Measurements from ENCODE around the gene ST6GALNAC6. TPM values are rescaled to one million over a fixed set of nuclear protein-coding genes. Genes with fewer than 3 reads are reported as not detected.

The ST6GALNAC6 gene
- total and polyA plus RNA-seq, 2 of the 4 experiments (the other 2 are of a cell fraction): 35.7 to 48.6 TPM

- Histone ChIP-seq H2BK15ac (ENCODE audit: low read depth, low read length) (no peak overlapping the region), H3K4me2 (ENCODE audit: low read depth, low read length) (no peak overlapping the region), H3K14ac (replicated peaks; ENCODE audit: low read depth, low read length) (no peak overlapping the region), H3K4ac (ENCODE audit: low read depth, low read length) (no peak overlapping the region), H3K27me3 (ENCODE audit: control insufficient read depth, insufficient read depth, low read length) (no peaks in the 10 kb centered on the region), H2BK20ac (ENCODE audit: low read depth, low read length) (no peak overlapping the region), H3K36me3 (ENCODE audit: control insufficient read depth, insufficient read depth, low read length) (peaks cover 6% of the 10 kb centered on the region), H4K8ac (ENCODE audit: low read depth in 2 of 2, low read length in 2 of 2) (no peak overlapping the region), H3K4me1 (ENCODE audit: control insufficient read depth, insufficient read depth, low read length) (peaks cover 11% of the 10 kb centered on the region), H2AK9ac (replicated peaks; ENCODE audit: low read depth, low read length, poor library complexity) (no peak overlapping the region), H4K20me1 (ENCODE audit: insufficient read depth, low read length) (no peaks in the 10 kb centered on the region), H2AFZ (replicated peaks; ENCODE audit: low read length, poor library complexity) (peak overlapping the region; percentile 14), H3K9ac (ENCODE audit: low read depth, low read length) (no peak overlapping the region), H3K79me1 (ENCODE audit: low read depth in 1 of 2, low read length in 2 of 2) (peaks cover 0 to 29% of the 10 kb centered on the region in 2 experiments; a peak in 2 of 4 replicates), H2AK5ac (ENCODE audit: low read depth, low read length) (no peak overlapping the region), H3K27ac (ENCODE audit: insufficient read depth, low read length) (no peak overlapping the region), H3K18ac (ENCODE audit: low read depth, low read length) (no peak overlapping the region), H4K5ac (ENCODE audit: low read depth, low read length) (no peak overlapping the region), H3K56ac (ENCODE audit: extremely low read depth, insufficient read depth, low read length) (no peak overlapping the region), H3K9me1 (ENCODE audit: insufficient read depth, low read length) (peaks cover 15% of the 10 kb centered on the region), H2BK5ac (ENCODE audit: low read depth, low read length, poor library complexity, severe bottlenecking) (no peak overlapping the region), H3K23ac (ENCODE audit: low read depth, low read length) (no peak overlapping the region), H3K9me3 (ENCODE audit: control insufficient read depth, insufficient read depth, low read length) (no peaks in the 10 kb centered on the region), H4K91ac (ENCODE audit: insufficient read depth, low read depth, low read length) (no peak overlapping the region), H3K4me3 (ENCODE audit: insufficient read depth, low read depth, low read length) (no peak overlapping the region), H2BK120ac (ENCODE audit: low read depth, low read length) (no peak overlapping the region)
- ChIA-PET POLR2A (ENCODE audit: unreplicated experiment) (no interaction called here), CTCF (no interaction called here)
- WGBS, 2 experiments (ENCODE audit: extremely low coverage in 2 of 2, insufficient read length in 1 of 2): 100% methylated on average over 1 of the region's 8 CpGs; no CpG with 5 or more reads in 1 of the 2 experiments
- no peak for TF ChIP-seq BHLHE40 (IDR thresholded peaks at IDR 0.05; ENCODE audit: low read depth, low read length)
- TF ChIP-seq POLR2A (IDR thresholded peaks at IDR 0.05; ENCODE audit: low read depth, low read length): no peak
- TF ChIP-seq NFE2L2 (IDR thresholded peaks at IDR 0.05; ENCODE audit: low read depth, low read length): no peak
- no peak for TF ChIP-seq CEBPB (IDR thresholded peaks at IDR 0.05; ENCODE audit: low read depth, low read length)
- no peak for TF ChIP-seq RFX5 (IDR thresholded peaks at IDR 0.05; ENCODE audit: low read depth, low read length)
- no peak for TF ChIP-seq MAFK (IDR thresholded peaks at IDR 0.05; ENCODE audit: low read depth, low read length)
- no peak for TF ChIP-seq MAZ (IDR thresholded peaks at IDR 0.05; ENCODE audit: borderline replicate concordance, low read depth, low read length)
- TF ChIP-seq SMC3 (IDR thresholded peaks at IDR 0.05; ENCODE audit: low read depth, low read length): no peak
- no peak for TF ChIP-seq RCOR1 (IDR thresholded peaks at IDR 0.05; ENCODE audit: insufficient replicate concordance, low read length)
- no peak for TF ChIP-seq RAD21 (IDR thresholded peaks at IDR 0.05; ENCODE audit: low read length)
- TF ChIP-seq ELK1 (IDR thresholded peaks at IDR 0.05; ENCODE audit: borderline replicate concordance, low read depth, low read length): no peak
- dilution Hi-C loops (cut with HindIII; ENCODE audit: low sequenced_read_pairs, unreplicated experiment) (no loop called here), in situ Hi-C loops (cut with MboI; ENCODE audit: low sequenced_read_pairs) (no loop called here), intact Hi-C loops (cut with micrococcal nuclease) (no loop called here)
- no peak for DNase-seq
- ATAC-seq (ENCODE audit: low read depth): no peak
- no TSS peak for BruUV-seq (replicated peaks)
Observed at GRCh38 chr9:127856729-127857116, 42.7 kb downstream of the ST6GALNAC6 start.

Data from IMR-90 (cell line).